GM19395 (cell line): ENCODE data around the gene MEMO1.
"Not testable (repeated sequence)": the region's sequence is repeated elsewhere in the genome, so short reads cannot be mapped to it uniquely, and the experiment has no call there.

ENCODE experiments used
- ATAC-seq: cut with Tn5 transposase; IDR thresholded peaks from one replicate; pipeline ENCODE4 v1.9.1; 2021; ENCODE audit warnings: mild to moderate bottlenecking, moderate library complexity; ENCODE audit not compliant: unreplicated experiment

MEMO1 gene

DNA sequence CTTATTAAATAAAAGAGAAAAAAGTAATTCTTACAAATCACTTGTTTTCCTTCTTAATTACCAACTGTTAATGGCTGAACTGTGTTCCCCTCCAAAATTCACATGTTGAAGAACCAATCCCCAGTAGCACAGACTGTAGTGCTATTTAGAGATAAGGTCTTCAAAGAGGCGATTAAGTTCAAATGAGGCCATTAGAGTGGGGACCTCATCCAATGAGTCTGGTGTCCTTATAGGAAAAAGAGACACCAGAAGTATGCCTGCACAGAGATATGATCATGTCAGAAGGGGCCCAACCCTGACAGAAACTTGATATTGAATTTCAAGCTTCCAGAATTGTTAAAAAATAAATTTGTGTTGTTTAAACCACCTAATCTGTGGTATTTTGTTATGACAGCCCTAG lies 89.8 kb downstream of the MEMO1 start:
- ATAC-seq = no peak

DNA sequence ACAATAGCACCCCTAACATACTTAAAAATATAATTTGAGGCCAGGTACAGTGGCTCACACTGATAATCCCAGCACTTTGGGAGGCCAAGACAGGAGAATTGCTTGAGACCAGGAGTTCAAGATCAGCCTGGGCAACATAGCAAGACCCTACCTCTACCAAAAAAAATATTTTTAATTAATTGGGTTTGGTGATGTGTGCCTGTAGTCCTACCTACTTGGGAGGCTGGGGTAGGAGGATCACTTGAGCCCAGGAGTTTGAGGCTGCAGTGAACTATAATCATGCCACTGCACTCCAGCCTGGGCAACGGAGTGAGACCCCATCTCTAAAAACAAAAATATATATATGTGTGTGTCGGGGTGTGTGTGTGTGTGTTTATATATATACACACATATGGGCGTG lies 91.3 kb downstream of the MEMO1 start:
- no peak for ATAC-seq

DNA sequence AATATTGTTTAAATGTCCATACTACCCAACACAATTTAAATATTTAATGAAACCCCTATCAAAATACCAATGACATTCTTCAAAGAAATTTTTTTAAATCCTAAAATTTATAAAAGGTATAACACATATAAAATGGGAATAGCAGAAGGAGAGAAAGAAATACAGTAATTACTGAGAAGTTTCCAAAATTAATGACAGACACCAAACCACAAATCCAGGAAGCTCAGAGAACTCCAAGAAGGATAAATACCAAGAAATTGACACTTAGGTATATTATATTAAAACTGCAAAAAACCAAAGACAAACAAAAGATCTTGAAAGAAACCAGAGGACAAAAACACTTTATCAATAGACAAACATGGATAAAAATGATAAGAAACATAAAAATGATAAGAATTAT lies 101.1 kb downstream of the MEMO1 start:
- ATAC-seq = no peak

DNA sequence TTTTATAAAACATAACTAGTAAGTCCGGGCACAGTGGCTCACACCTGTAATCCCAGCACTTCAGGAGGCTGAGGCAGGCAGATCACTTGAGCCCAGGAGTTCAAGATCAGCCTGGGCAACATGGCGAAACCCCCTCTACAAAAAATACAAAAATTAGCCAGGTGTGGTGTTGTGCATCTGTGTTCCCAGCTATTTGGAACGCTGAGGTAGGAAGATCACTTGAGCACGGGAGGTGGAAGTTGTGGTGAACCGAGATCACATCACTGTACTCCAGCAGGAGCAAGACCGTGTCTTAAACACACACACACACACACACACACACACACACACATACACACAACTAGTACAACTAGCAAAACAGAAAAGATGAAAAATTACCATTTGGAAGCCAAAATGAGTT lies 103.3 kb downstream of the MEMO1 start:
- ATAC-seq = not testable (repeated sequence)

DNA sequence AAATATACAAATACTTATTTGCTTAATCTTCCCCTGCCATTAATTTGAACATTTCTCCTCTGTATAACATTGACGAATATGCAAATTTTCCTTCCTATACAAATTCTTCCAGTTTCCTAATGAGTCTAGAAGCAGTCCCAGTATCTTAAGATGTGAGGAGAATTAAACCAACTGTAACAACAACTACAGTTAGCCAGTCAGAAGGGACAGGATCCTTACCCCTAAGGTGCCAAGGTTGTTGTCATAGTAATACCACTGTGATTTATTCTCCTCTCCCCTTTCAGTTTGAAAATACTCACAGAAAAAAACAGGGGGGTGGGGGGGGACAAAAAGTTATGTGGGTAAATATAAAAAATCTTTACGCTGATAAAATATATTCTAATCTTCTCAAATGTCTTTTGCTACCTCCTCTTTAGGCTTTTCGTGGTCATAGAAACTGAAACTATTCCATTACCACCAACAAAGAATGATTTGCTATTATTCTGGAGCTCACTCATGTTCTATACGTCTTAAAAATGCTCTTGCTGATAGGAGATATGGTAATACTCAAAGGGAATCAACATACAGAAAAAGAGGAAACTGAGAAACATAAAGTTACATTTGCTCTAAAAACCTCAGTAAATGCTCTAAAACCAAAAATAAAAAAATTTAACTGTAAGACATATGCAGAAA lies 107.6 kb downstream of the MEMO1 start:
- no peak for ATAC-seq

DNA sequence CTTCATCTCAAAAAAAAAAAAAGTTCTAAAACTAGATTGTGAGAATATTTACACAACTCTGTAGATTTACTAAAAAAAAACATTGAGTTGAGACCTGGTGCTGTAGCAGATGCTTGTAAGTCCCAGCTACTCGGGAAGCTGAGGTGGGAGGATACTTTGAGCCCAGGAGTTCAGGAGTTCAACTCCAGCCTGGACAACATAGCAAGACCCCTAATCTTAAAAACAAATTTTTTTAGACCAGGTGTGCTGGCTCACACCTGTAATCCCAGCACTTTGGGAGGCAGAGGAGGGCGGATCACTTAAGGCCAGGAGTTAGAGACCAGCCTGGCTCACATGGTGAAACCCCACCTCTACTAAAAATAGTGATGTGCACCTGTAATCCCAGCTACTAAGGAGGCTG lies 108.9 kb downstream of the MEMO1 start:
- ATAC-seq = no peak

DNA sequence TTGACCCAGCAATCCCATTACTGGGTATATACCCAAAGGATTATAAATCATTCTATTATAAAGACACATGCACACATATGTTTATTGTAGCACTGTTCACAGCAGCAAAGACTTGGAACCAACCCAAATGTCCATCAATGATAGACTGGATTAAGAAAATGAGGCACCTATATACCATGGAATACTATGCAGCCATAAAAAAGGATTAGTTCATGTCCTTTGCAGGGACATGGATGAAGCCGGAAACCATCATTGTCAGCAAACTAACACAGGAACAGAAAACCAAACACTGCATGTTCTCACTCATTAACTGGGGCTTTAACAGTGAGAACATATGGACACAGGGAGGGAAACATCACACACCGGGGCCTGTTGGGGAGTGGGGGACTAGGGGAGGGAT lies 110.7 kb downstream of the MEMO1 start:
- not testable (repeated sequence) for ATAC-seq

DNA sequence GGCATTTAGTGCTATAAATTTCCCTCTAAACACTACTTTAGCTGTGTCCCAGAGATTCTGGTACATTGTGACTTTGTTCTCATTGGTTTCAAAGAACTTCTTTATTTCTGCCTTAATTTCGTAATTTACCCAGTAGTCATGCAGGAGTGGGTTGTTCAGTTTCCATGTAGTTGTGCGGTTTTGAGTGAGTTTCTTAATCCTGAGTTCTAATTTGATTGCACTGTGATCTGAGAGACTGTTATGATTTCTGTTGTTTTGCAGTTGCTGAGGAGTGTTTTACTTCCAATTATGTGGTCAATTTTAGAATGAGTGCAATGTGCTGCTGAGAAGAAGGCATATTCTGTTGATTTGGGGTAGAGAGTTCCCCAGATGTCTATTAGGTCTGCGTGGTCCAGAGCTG lies 112.5 kb downstream of the MEMO1 start:
- not testable (repeated sequence) for ATAC-seq

DNA sequence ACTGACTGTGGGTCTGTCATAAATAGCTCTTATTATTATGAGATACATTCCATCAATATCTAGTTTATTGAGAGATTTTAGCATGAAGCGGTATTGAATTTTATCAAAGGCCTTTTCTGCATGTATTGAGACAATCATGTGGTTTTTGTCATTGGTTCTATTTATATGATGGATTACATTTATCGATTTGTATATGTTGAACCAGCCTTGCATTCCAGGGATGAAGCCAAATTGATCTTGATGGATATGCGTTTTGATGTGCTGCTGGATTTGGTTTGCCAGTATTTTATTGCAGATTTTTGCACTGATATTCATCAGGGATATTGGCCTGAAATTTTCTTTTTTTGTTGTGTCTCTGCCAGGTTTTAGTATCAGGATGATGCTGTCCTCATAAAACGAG lies 113.5 kb downstream of the MEMO1 start:
- not testable (repeated sequence) for ATAC-seq

DNA sequence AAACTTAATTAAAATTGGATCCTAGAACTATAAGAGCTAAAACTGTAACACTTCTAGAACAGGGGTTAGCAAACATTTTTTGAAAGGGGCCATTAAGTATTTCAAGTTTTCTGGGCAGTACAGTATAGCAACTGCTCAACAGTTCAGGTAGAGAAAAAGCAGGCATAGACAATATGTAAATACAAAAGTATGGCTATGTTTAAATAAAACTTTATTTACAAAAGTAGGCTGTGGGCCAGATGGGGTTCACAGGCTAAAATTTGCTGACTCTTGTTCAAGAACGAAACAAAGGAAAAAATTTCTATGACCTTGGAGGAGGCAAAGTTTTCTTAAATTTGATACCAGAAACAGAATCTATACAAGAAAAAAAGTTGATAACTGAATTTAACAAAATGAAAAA lies 114.5 kb downstream of the MEMO1 start:
- ATAC-seq = no peak

DNA sequence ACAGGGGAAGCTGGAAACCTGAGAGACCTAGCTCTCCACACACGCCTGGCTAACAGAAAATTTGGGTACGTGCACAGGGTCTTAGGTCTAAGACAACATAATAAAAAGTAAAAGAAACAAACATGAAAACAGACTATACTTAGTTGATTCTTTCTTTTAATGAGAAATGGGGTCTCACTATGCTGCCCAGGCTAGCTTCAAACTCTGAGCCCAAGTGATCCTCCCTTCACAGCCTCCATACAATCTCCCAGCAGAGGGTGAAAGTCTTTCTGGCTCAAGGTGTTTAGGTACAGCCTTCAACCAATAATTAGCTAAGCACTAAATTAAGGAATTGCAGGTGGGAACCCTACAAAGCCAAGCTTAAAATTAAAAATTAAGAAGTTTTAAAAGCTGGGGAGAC lies 116.2 kb downstream of the MEMO1 start:
- ATAC-seq = no peak

DNA sequence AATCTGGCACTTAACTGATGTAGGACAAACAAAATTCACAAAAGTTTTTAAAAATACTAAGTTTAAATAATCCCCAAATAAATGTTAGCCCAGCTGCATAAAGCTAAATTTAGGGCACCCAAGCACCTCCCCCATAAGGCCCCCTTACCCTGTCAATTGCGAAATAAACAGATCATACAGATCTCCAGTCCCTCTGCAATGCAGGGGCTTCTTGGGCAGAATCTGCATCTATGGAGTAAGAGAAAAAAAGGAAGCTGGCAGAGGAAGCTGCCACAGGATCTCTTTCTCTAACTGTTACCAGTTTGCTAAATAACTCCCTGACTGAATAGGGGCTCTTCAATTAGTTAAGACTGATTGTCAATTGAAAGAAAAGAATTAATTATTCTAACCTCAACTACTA lies 117.7 kb downstream of the MEMO1 start:
- ATAC-seq = no peak

DNA sequence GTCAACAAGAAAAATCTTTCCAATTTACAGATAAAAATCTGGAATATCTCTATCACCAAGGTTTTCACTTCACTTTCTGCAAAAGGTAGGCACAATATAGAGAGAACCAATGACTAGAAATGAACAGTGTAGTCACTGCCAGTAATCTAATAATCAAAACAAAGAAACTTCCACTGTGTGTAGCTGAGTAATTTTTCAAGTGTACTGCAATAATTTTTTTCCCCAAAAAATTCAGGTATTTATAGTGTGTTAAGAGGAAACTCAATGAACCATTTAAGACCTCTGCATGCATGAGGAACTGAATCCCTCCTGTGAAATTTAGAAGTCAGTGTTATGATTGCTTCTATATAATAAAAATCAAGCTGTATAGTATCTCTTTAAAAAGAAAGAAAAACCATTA lies 121.8 kb downstream of the MEMO1 start:
- ATAC-seq = no peak

DNA sequence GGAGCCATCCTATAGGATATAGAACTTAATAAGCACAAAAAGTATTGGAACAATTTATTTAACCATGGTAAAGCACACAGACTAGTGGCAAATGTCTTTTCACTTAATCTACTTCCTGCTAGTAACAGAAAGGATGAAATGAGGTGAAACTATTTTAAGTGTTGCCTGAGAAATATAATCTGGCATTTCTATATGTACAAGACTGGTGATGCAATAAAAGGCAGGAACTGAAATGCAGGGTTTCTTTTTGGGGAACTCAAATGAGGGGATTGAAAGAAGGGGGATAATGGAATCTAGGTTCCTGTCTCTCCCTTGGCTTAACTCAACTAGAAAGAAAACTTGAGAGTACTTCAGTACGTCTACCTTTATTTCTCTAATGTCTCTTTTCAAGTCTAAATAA lies 122.3 kb downstream of the MEMO1 start:
- no peak for ATAC-seq

DNA sequence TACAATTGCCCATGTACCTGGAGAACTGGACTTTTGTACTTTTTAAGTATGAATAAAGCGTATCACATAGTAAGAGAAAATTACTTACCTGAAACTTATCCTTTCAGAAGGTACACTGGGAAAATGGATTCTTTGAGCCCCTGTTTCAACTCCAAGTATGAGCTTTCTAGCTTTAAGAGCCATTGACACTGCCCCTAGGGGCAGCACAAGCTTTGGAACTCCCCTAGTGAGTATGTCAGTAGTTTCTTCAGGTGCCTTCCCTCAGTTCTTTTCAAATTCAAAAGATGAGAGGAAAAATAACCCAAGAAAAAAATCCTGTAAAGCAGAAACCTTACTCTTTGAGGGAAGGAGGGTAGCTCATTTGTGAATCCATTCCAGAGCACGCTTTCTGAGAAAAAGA lies 124.1 kb downstream of the MEMO1 start:
- no peak for ATAC-seq

DNA sequence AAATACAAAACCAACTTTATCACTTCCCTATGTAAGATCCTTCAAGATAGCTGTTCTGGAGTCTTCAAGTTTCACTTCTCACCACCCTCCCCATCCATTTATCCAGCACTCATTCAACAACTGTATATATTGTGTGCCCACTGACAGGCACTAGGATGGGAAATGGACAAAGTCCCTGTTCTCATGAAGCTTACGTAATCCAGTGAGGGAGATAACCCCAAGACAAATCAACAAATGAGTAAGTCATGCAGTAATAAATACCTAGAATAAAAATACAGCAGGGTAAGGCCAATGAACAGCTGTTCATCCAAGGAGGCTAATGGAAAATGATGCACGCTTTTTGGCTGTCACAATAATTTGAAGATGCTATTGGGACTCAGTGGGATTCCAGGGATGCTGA lies 133.8 kb downstream of the MEMO1 start:
- no peak for ATAC-seq

DNA sequence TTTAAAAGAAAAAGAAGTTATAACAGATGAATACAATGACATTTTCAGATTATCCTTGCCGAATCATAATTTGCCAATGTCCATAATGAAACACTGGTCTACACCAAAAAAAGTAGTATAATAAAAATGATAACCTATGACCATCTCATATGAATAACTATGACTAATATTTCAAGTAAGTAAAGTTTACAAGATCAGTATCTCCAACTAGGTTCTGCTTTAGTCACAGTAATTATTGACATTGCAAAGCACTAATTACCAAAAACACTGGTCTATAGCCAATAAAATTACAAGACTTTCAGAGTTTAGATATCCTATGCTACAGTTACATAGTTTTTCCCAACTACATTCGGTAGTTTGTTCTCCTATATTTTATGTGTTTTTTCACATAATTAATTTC lies 136.7 kb downstream of the MEMO1 start:
- no peak for ATAC-seq

DNA sequence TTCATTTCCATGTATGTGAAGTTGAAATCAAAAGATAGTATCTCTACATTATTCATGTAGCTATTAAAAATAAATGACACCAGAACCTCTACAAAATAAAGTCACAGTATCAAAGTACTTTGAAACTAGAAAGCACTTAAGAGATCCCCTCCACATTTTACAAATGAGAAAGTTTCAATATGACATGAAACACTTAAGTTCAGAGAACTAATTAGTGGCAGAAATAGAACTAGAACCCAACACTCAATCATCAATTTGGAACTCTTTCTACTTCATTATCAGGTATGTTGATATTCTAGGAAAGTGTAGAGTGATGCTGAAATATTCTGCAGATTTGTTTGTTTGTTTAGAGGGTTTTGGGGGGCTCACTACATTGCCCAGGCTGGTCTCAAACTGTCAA lies 145.6 kb downstream of the MEMO1 start:
- no peak for ATAC-seq

DNA sequence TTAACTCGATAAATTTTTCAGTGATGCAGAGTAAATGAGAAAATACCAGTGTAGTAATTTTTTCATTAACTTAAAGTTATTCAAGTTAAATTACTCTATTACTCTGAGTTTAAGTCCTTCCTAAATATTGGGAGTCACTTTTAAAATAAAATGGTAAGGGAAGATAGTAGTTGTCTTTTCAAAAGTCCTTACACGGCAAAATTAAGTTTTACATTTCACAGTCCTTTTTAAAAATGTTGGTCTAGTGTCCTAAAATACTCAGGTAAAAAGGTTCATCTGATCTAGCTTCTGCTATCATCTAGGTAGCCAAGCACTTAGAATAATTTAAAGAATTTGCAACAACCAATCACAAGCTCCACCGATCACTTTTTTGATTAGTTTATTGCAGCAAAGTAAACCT lies 146.9 kb downstream of the MEMO1 start:
- ATAC-seq = no peak

DNA sequence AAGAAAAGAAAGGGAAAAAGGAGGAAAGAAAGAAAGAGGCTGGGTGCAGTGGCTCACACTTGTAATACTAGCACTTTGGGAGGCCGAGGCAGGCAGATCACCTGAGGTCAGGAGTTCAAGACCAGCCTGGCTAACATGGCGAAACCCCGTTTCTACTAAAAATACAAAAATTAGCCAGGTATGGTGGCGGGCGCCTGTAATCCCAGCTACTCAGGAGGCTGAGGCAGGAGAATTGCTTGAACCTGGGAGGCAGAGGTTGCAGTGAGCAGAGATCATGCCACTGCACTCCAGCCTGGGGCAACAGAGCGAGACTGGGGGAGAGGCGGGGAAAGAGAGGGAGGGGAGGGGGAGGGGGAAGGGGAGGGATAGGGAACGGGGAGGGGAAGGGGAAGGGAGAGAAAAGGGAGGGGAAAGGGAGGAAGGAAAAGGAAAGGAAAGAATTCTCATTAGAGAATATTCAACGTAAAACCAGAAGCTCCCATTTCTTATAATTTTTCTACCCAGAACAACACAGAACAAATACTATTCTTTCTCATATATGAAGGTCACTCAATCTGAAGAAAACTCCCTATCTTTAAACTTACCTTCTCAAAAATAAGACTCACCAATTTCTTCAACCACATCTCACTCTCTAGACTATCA lies 147.7 kb downstream of the MEMO1 start:
- not testable (repeated sequence) for ATAC-seq

DNA sequence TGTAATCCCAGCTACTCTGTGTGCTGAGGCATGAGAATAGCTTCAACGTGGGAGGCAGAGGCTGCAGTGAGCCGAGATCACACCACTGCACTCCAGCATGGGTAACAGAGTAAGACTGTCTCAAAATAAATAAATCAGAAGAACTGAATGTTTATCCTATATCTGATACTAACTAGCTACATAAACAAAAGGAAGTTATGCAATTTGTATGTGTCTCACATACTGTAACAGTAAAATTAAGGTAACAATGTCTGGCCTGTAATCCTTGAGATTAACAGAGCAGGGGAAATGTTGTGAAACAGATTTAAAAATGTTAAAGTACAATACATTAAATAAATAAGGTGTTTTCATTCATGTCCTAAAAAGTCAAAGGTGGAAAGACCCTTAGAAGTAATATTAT lies 150.8 kb downstream of the MEMO1 start:
- ATAC-seq = no peak

DNA sequence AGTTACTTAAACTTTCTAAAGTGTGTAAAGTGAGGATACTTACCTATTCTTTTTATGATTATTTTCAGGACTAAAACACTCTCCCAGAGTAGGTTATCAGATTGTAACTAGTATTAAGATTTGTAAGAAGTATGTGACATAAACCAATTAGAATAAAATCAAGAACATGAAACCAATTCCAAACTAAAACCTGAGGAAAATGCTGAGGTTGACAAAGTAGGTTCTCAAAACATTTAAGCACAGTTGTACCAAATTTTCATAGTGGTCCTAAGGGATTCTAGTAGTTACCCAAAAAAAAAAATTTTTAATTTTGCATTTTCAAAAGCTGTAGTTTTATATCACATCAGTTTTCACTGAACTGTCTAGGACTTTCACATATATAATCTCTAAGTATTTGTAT lies 157.3 kb downstream of the MEMO1 start:
- ATAC-seq = no peak

DNA sequence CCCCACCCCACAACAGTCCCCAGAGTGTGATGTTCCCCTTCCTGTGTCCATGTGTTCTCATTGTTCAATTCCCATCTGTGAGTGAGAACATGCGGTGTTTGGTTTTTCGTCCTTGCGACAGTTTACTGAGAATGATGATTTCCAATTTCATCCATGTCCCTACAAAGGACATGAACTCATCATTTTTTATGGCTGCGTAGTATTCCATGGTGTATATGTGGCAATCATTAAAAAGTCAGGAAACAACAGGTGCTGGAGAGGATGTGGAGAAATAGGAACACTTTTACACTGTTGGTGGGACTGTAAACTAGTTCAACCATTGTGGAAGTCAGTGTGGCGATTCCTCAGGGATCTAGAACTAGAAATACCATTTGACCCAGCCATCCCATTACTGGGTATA lies 168.7 kb downstream of the MEMO1 start:
- not testable (repeated sequence) for ATAC-seq
